A673 (cell line): ENCODE data around the gene RALGPS1. TPM values are rescaled to one million over a fixed set of nuclear protein-coding genes. Genes with fewer than 3 reads are reported as not detected.

Source experiments
- BruUV-seq: library from RNA; stranded (reverse); fragments of 400-500 nt; replicated peaks from 2 replicates; lab custom pipeline; 2021; lab: Mats Ljungman, UMichigan
- CTCF ChIA-PET: fragments of 300-600 bp; sonication (Branson Sonifier 250); formaldehyde crosslinking; loops from one replicate; lab custom pipeline; 2022; ENCODE audit warnings: antibody characterized with exemption; lab: Charles Lee
- POLR2A ChIA-PET: fragments of 300-600 bp; sonication (Branson Sonifier 250); formaldehyde crosslinking; loops from one replicate; lab custom pipeline; 2022; ENCODE audit warnings: antibody characterized with exemption; ENCODE audit not compliant: low non-redundant PET; lab: Charles Lee
- DNase-seq: peaks from one replicate; pipeline ENCODE4 v3.0.0-alpha.2; 2015; ENCODE audit warnings: low spot score
- H3K27ac ChIP-seq: fragments of 200-600 bp; sonication (generic); 2 replicates; pipeline ENCODE4 v1.5.1; 2016; ENCODE audit warnings: mixed run types, low read depth, mild to moderate bottlenecking, mixed read lengths, antibody characterized with exemption, low read length; ENCODE audit not compliant: poor library complexity, severe bottlenecking
- H3K27me3 ChIP-seq: fragments of 200-600 bp; sonication (generic); replicated peaks from 2 replicates; pipeline ENCODE4 v1.6.1; 2017; ENCODE audit warnings: mixed run types, low read depth, mild to moderate bottlenecking, mixed read lengths, antibody characterized with exemption, low read length; ENCODE audit not compliant: insufficient read depth, poor library complexity
- H3K36me3 ChIP-seq: fragments of 200-600 bp; sonication (generic); 2 replicates; pipeline ENCODE4 v1.6.1; 2016; ENCODE audit warnings: mixed run types, mild to moderate bottlenecking, mixed read lengths, antibody characterized with exemption, low read length; ENCODE audit not compliant: insufficient read depth, poor library complexity, severe bottlenecking
- H3K4me1 ChIP-seq: fragments of 200-600 bp; sonication (generic); 2 replicates; pipeline ENCODE4 v1.6.1; 2017; ENCODE audit warnings: mixed run types, mild to moderate bottlenecking, mixed read lengths, antibody characterized with exemption, low read length; ENCODE audit not compliant: insufficient read depth, poor library complexity, severe bottlenecking
- H3K4me3 ChIP-seq: fragments of 200-600 bp; sonication (generic); 2 replicates; pipeline ENCODE4 v1.5.1; 2016; ENCODE audit warnings: low read depth, mixed run types, mild to moderate bottlenecking, mixed read lengths, low read length; ENCODE audit not compliant: poor library complexity, severe bottlenecking
- H3K9me3 ChIP-seq: fragments of 200-600 bp; sonication (generic); 2 replicates; pipeline ENCODE4 v1.6.1; 2016; ENCODE audit warnings: mixed run types, low read depth, mild to moderate bottlenecking, mixed read lengths, antibody characterized with exemption, low read length; ENCODE audit not compliant: poor library complexity, severe bottlenecking
- CTCF ChIP-seq: fragments of 300-800, 200-600 bp; sonication (generic); conservative IDR thresholded peaks from 2 replicates; pipeline ENCODE4 v1.5.1; 2017; ENCODE audit warnings: low read depth, mild to moderate bottlenecking, antibody characterized with exemption, low read length, moderate library complexity, mixed read lengths
- EZH2 ChIP-seq: fragments of 200-600 bp; sonication (generic); IDR thresholded peaks from 2 replicates; pipeline ENCODE4 v1.6.1; 2017; ENCODE audit warnings: borderline replicate concordance, low read depth, mild to moderate bottlenecking, mixed read lengths, antibody characterized with exemption, low read length; ENCODE audit not compliant: poor library complexity, severe bottlenecking
- intact Hi-C: fragments of 100-400 bp; cut with micrococcal nuclease; formaldehyde crosslinking; loops from one replicate; pipeline ENCODE4 v1.10.0; 2022; ENCODE audit not compliant: unreplicated experiment
- total RNA-seq: library from RNA; stranded (reverse); gene quantifications from 2 replicates; pipeline ENCODE4 v1.2.3, GENCODE V29; 2021

RALGPS1 gene
- total RNA-seq, 1 experiment from 2014 or later: 3.9 TPM

- POLR2A ChIA-PET: no interaction called here
These were observed 285.7 kb downstream of the RALGPS1 start for GRCh38 chr9:127200106-127200862.

GRCh38 chr9:127201071-127201541, 286.5 kb downstream of the RALGPS1 start:
- Histone ChIP-seq H3K36me3 (no peaks in the 10 kb centered on the region), H3K27me3 (no peaks in the 10 kb centered on the region), H3K27ac (no peak overlapping the region), H3K9me3 (no peaks in the 10 kb centered on the region), H3K4me3 (no peak overlapping the region), H3K4me1 (no peaks in the 10 kb centered on the region)
- POLR2A ChIA-PET: no interaction called here
- intact Hi-C loops: no loop called here
- DNase-seq: no peak
- CTCF ChIA-PET: interaction anchor here (2.7 kb wide), 1 partner anchor 260 kb away, joined by 9 read pairs; no protein-coding TSS in a partner anchor
- TF ChIP-seq EZH2: no peak
- no peak for TF ChIP-seq CTCF
- BruUV-seq: no TSS peak

More at GRCh38 chr9:127200106-127200862, 285.7 kb downstream of the RALGPS1 start:
- DNase-seq: no peak
- CTCF ChIA-PET: interaction anchor here (0.6 to 2.7 kb wide), 2 partner anchors 237 to 259 kb away, joined by 3 to 9 read pairs; no protein-coding TSS in a partner anchor
- Histone ChIP-seq H3K4me1 (no peaks in the 10 kb centered on the region), H3K27me3 (no peaks in the 10 kb centered on the region), H3K9me3 (no peaks in the 10 kb centered on the region), H3K4me3 (no peak overlapping the region), H3K36me3 (no peaks in the 10 kb centered on the region), H3K27ac (no peak overlapping the region)
- BruUV-seq: no TSS peak
- TF ChIP-seq CTCF (no peak), EZH2 (no peak)
- intact Hi-C loops: no loop called here

GRCh38 chr9:127201731-127202130, 287.1 kb downstream of the RALGPS1 start:
- no TSS peak for BruUV-seq

More at GRCh38 chr9:127201731-127202130, 287.1 kb downstream of the RALGPS1 start:
- Histone ChIP-seq H3K4me3 (no peak overlapping the region), H3K27me3 (no peaks in the 10 kb centered on the region), H3K27ac (no peak overlapping the region), H3K36me3 (no peaks in the 10 kb centered on the region), H3K4me1 (no peaks in the 10 kb centered on the region), H3K9me3 (no peaks in the 10 kb centered on the region)
- ChIA-PET POLR2A (no interaction called here), CTCF (interaction anchor here (2.7 kb wide), 1 partner anchor 261 kb away, joined by 9 read pairs; no protein-coding TSS in a partner anchor)
- TF ChIP-seq CTCF (no peak), EZH2 (no peak)
- no peak for DNase-seq
- intact Hi-C loops: no loop called here
